ENCODE measurements around the gene CIAO3. TPM values are rescaled to one million over a fixed set of nuclear protein-coding genes. Genes with fewer than 3 reads are reported as not detected.

CIAO3 gene
- total RNA-seq, 1 experiment from 2014 or later = 21.9 TPM

DNA sequence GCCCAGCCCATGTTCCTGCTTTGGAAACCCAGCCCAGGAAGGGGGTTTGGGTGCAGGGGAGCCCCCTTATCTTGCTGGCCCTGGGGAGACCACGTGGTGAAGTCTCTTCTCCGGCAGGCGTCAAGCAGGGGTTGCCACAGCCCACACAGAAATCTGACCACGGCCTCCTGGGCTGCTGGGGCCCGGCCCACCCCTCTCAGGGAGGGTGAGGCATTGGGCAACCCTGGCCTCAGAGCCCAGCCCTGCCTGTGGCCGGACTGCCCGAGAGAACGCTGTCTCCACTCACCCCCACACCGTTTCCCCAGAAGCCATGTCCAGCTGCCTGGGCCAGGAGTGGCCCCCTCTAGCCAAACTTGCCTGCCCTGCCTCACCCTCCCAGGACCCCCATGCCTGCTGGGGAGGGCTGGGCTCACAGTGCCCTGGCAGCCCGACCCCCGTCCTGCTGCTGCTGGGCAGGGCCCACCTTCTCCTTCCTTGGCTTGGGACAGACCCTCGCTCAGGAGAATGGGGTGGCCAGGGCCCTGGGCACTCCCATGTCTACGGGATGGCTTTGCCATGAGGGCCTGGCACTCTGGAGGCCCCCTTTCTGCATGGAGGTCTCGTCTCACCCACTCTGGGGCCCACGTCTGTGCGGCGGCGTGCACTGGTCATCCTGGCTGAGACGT is 40.7 kb upstream of the CIAO3 start:
- Histone ChIP-seq H3K9ac (ENCODE audit: extremely low read depth, insufficient read length, low read length) (no peak overlapping the region), H3K4me2 (ENCODE audit: insufficient read depth, insufficient read length, low read length) (no peak overlapping the region), H3K4me1 (ENCODE audit: insufficient read depth, low read length) (no peaks in the 10 kb centered on the region), H3K79me2 (ENCODE audit: insufficient read depth, low read length) (no peaks in the 10 kb centered on the region), H3K4ac (ENCODE audit: low read depth, low read length) (no peak overlapping the region), H3K56ac (ENCODE audit: insufficient read length, low read depth, low read length) (no peak overlapping the region), H4K91ac (ENCODE audit: insufficient read length, low read depth, low read length) (no peak overlapping the region), H2BK120ac (ENCODE audit: low read depth, low read length, poor library complexity, severe bottlenecking) (no peak overlapping the region), H4K8ac (replicated peaks; ENCODE audit: insufficient read length, low read depth, low read length) (no peak overlapping the region), H3K9me3 (ENCODE audit: control insufficient read depth, low read depth, low read length) (no peaks in the 10 kb centered on the region), H2BK20ac (ENCODE audit: low read depth, low read length, poor library complexity, severe bottlenecking) (no peak overlapping the region), H3K23me2 (ENCODE audit: insufficient read length, low read depth, low read length, poor library complexity, severe bottlenecking) (no peaks in the 10 kb centered on the region), H3K27me3 (ENCODE audit: insufficient read depth, low read length) (no peaks in the 10 kb centered on the region; the same call in 1 of the 2 replicates), H3T11ph (ENCODE audit: low read length) (no peak overlapping the region), H2AK5ac (ENCODE audit: insufficient read length, low read length) (no peak overlapping the region), H4K5ac (ENCODE audit: insufficient read length, low read depth, low read length) (no peak overlapping the region), H2AFZ (ENCODE audit: low read length) (no peak overlapping the region), H3K14ac (ENCODE audit: insufficient read depth, low read length) (no peak overlapping the region; the same call in 1 of the 2 replicates), H4K20me1 (ENCODE audit: control insufficient read depth, insufficient read depth, insufficient read length) (peaks cover 3% of the 10 kb centered on the region), H3K18ac (ENCODE audit: insufficient read length, low read depth, low read length) (no peak overlapping the region), H3K23ac (ENCODE audit: insufficient read length, low read depth, low read length) (no peak overlapping the region), H2BK5ac (ENCODE audit: insufficient read length, low read length) (no peak overlapping the region), H3K79me1 (ENCODE audit: insufficient read depth, low read depth, low read length, poor library complexity, severe bottlenecking) (no peaks in the 10 kb centered on the region), H2BK15ac (ENCODE audit: low read depth, low read length) (no peak overlapping the region), H2BK12ac (ENCODE audit: insufficient read length, low read depth, low read length) (no peak overlapping the region), H3K27ac (ENCODE audit: insufficient read length, low read depth, low read length) (no peak overlapping the region)
- Mint-ChIP-seq H3K27ac (no peak overlapping the region), H3K4me3 (no peak overlapping the region), H3K4me1 (no peaks in the 10 kb centered on the region), H3K9me3 (no peaks in the 10 kb centered on the region), H3K36me3 (ENCODE audit: insufficient read depth in 1 of 3, low read depth in 3 of 3) (peaks cover 0 to 6% (median 4%) of the 10 kb centered on the region in 3 experiments; a peak in 4 of 7 replicates), H3K27me3 (ENCODE audit: low read depth) (peaks cover 31% of the 10 kb centered on the region)
- no peak for DNase-seq
- no CpG with 5 or more reads among the region's 19 CpGs for WGBS (ENCODE audit: extremely low coverage, insufficient read length, low lambda C conversion rate)
- TF ChIP-seq, protein P1, sequence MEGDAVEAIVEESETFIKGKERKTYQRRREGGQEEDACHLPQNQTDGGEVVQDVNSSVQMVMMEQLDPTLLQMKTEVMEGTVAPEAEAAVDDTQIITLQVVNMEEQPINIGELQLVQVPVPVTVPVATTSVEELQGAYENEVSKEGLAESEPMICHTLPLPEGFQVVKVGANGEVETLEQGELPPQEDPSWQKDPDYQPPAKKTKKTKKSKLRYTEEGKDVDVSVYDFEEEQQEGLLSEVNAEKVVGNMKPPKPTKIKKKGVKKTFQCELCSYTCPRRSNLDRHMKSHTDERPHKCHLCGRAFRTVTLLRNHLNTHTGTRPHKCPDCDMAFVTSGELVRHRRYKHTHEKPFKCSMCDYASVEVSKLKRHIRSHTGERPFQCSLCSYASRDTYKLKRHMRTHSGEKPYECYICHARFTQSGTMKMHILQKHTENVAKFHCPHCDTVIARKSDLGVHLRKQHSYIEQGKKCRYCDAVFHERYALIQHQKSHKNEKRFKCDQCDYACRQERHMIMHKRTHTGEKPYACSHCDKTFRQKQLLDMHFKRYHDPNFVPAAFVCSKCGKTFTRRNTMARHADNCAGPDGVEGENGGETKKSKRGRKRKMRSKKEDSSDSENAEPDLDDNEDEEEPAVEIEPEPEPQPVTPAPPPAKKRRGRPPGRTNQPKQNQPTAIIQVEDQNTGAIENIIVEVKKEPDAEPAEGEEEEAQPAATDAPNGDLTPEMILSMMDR (conservative IDR thresholded peaks at IDR 0.05) = no peak

Measured in H9 (cell line).